GM19468 (cell line): ENCODE data around the gene FHL5.
A peak's percentile ranks its signal among the peaks of the same experiment; 100 is the strongest.
"Not testable (repeated sequence)": the region's sequence is repeated elsewhere in the genome, so short reads cannot be mapped to it uniquely, and the experiment has no call there.

Source experiments
- ATAC-seq: cut with Tn5 transposase; IDR thresholded peaks from one replicate; pipeline ENCODE4 v1.9.1; 2021; ENCODE audit warnings: mild to moderate bottlenecking, moderate library complexity, moderate number of reproducible peaks; ENCODE audit not compliant: unreplicated experiment; ENCODE audit errors: extremely low read depth

FHL5 gene

DNA sequence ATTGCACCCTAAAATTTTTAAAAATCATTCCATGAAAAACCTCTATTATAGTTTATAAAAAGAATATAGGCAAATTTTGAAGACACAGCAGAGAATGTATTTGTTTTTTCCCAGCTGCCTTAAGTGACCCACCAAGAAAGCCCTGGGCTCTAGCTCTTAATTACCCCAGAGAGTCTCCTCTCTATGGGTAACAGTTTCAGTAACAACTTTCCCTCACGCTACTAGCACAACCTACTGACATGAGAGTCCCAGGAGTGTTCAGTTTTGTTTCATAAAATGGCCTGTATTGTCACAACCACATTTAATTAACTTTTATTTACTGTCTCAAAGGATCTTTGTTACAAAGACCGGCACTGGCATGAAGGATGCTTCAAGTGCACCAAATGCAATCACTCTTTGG is 41.5 kb downstream of the FHL5 start:
- ATAC-seq: no peak

- no peak for ATAC-seq
Observed at GRCh38 chr6:96608074-96608473, 45.1 kb downstream of the FHL5 start.

DNA sequence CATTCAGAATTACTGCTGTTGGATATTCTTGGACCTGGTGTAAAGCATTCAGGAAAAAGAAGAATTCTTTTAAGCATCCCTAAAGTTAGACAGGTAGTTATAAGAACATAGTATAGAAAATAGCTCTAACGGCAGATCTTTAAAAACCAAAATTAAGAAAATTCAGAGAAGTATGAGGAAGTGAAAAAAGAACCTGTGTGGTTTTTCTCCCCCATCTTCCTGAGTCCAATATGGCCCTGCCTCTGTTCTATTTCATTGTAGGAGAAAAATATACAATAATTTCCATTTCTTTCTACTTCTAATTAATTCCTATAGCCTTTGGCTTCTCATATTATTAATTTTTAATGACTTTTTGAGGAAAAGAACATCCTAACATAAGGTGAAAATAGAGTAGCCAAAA is 47.1 kb downstream of the FHL5 start:
- no peak for ATAC-seq

DNA sequence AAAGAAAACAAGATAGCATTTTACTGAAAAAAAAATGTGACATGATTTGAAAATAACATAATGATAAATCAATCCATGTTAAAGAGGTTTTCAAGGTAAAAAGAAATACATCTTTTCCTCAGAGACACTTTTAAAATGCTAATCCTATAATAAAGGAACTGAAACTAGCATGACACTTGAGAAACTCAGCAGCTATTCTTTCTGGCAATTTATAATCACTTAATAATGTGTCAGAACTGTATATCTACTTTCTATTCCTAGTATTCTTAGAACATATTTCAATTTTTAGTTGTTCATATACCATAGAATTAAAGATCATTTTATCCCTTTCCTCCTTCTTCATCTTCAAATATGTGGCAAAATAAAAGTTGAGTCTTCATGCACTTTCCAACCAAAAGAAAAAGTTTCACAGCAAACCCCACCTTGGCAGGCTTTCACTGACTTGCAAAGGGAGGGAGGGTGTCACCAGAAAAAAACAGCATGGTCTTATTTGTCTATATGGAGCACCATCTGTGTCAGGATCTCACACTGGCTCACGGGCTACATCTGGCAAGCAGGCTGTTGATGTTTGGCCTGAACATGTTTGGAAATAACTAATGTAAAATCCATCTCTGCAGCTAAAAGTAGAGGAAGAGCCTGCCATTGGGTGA is 48.5 kb downstream of the FHL5 start:
- ATAC-seq: peak; percentile 80

DNA sequence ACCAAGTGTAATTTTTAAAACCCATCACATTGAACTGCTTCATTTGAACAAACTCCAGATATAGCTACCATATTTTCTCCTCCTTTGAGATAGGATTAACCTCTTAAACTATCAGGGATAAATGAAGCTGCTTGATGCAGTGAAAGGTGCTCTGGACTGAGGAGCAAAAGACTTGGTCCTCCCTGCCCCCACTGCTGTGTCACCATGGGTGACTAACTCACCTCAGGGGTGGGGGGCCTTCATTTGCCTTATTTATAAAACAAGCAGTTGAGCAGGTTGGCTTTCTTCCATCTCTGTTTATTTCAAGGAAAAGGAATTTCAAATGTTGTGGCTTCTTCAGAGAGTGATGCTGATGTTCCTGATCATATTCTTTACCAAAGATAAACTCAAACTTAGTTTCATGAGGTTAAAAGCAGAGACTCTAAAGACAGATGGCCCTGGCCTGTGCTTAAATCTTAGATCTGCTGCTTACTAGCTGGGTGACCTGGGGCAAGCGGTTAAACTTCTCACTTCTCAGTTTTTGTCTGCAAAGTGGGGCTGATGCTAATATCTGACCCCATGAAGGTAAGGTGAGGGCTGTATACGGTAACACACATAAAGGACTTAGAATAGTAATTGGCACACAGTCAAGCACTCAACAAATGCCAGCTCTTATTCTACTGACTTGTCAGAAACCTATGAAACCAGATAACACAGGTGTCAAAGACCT is 50.5 kb downstream of the FHL5 start:
- ATAC-seq: peak; percentile 27

- no peak for ATAC-seq
Observed at GRCh38 chr6:96620851-96621250, 57.9 kb downstream of the FHL5 start.

GRCh38 chr6:96621983-96622382 is 59.1 kb downstream of the FHL5 start:
- peak; percentile 55 for ATAC-seq

DNA sequence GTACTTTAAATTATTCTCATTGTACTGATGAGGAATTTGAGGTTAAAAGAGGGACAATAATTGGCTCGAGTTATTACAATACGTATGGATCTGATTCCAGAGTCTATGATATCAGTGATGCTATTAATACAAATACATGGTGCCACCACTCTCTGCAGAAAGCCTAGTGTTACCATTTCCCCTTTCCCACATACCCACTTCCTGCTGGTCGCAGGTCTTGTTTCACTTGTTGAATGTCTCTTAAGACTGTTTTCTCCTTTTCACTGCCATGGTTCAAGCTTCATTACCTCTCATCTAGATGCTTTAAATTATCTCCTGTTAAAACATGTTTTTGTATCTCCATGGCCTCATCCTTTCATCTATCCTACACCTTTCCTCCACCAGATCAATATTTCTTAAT is 62.0 kb downstream of the FHL5 start:
- no peak for ATAC-seq

GRCh38 chr6:96626759-96627364 is 63.9 kb downstream of the FHL5 start:
- peak; percentile 38 for ATAC-seq

DNA sequence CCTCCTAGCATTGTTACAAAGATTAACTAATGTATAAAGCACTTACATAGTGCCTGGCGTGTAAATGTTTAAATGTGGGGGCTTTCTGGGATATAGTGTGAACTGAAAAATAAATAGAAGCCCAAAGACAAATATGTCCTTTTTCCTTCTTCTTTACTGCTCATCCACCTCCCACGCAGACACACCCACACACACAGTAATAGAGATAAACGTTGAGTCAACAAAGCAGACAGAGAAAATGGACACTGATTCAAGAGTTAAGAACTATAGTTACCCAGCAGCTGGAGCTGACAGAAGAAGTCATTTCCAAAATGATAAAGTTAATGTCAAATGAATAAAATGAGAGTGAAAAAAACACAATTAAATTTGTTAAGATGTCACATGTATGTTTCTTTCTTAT is 68.3 kb downstream of the FHL5 start:
- no peak for ATAC-seq

GRCh38 chr6:96637979-96638378 is 75.1 kb downstream of the FHL5 start:
- not testable (repeated sequence) for ATAC-seq

- ATAC-seq: no peak
Observed at GRCh38 chr6:96645106-96645505, 82.2 kb downstream of the FHL5 start.

DNA sequence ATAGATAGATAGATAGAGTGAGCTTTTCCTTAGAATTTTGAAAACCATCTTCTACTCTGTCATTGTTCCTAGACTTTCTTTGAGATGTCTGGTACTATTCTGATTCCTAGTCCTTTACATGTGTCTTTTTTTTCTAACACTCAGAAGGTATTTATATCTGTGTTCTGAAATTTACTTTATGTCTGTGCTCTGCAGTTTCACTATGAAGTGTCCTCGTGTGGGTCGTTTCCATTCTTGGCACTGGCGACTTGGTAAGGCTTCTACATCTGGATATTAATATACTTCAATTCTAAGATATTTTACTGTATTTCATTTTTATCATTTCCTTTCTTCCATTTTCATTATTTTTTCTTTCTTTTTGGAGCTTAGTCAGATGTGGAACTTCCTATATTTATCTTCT is 87.0 kb downstream of the FHL5 start:
- ATAC-seq: no peak

GRCh38 chr6:96651816-96652215 is 88.9 kb downstream of the FHL5 start:
- no peak for ATAC-seq

DNA sequence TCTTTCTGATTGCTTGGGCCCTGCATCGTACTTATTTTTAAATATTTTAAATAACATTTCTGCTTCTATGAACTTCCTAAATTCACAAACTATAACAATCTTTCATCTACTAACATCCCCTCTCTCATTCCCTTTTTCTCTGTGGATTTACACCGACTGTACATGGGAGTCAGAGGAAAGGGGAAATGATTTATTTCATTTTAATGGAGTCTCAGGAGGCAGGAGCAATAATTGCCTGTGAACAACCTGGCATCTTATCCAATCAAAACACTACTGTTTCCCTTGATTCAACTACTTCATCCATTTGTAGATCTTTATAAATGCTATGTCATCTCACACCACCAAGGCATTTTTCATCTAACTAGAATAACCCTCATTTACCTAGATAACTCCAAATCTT is 89.6 kb downstream of the FHL5 start:
- ATAC-seq: no peak

GRCh38 chr6:96653181-96653580 is 90.3 kb downstream of the FHL5 start:
- no peak for ATAC-seq

DNA sequence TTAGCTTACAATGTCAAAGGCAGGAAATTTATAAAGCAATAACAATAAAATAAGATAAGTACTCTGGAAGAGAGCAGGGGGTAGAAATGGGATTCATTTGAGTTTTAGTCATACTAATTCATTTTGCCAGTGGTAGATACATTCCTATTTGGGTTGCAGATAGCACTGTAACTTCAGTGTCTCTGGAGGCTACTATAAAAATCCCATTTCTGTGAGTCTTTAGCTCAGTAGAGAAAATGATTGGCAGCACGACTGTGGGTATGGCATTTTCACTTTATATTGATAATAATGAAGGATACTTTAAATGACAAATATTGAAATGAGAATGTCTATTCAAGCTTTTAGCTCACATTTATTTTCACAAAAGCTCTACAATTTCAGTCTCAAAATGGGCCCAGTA is 93.6 kb downstream of the FHL5 start:
- no peak for ATAC-seq

GRCh38 chr6:96657344-96657743 is 94.4 kb downstream of the FHL5 start:
- ATAC-seq: no peak

- ATAC-seq: no peak
Observed at GRCh38 chr6:96659084-96659845, 96.3 kb downstream of the FHL5 start.
